Mucosa of rectum (tissue), 2 donors: ENCODE data around the gene NPW.

ENCODE experiments used
- H3K27ac ChIP-seq, 2 donors: one replicate each; pipeline ENCODE4 v1.7.0; 2013; ENCODE audit warnings: inconsistent platforms in 2 of 2, low read depth in 2 of 2, low read length in 2 of 2
- H3K27me3 ChIP-seq, 2 donors: one replicate each; pipeline ENCODE4 v1.7.0; 2013; ENCODE audit warnings: low read length in 2 of 2; ENCODE audit not compliant: control insufficient read depth in 2 of 2, insufficient read depth in 2 of 2
- H3K36me3 ChIP-seq, 2 donors: one replicate each; pipeline ENCODE4 v1.7.0; 2013; ENCODE audit warnings: low read length in 2 of 2; ENCODE audit not compliant: control insufficient read depth in 2 of 2, insufficient read depth in 2 of 2
- H3K4me1 ChIP-seq, 2 donors: one replicate each; pipeline ENCODE4 v1.7.0; 2013; ENCODE audit warnings: low read length in 2 of 2, mild to moderate bottlenecking in 1 of 2; ENCODE audit not compliant: control insufficient read depth in 2 of 2, insufficient read depth in 2 of 2
- H3K4me3 ChIP-seq, 2 donors: one replicate each; pipeline ENCODE4 v1.7.0; 2013; ENCODE audit warnings: low read length in 2 of 2
- H3K9ac ChIP-seq, 2 donors: one replicate each; pipeline ENCODE4 v1.7.0; 2013; ENCODE audit warnings: low read length in 2 of 2, low read depth in 1 of 2, mild to moderate bottlenecking in 1 of 2
- H3K9me3 ChIP-seq, 2 donors: one replicate each; pipeline ENCODE4 v1.7.0; 2013; ENCODE audit warnings: low read length in 2 of 2; ENCODE audit not compliant: control insufficient read depth in 2 of 2
- donor health status: healthy.
- donor health status: Normal muscosa, but diverticular disease.

The NPW gene

GRCh38 chr16:1984347-1985225 is 35.0 kb upstream of the NPW start:
- peaks cover 56 to 69% of the 10 kb centered on the region in 2 donors for H3K4me1 ChIP-seq

GRCh38 chr16:1985466-1986150 is 34.0 kb upstream of the NPW start:
- Histone ChIP-seq H3K36me3 (peaks cover 14 to 16% of the 10 kb centered on the region in 2 donors), H3K4me3 (peak overlapping the region; percentile 68 to 76), H3K4me1 (peaks cover 53 to 62% of the 10 kb centered on the region in 2 donors), H3K9ac (peak overlapping the region; percentile 79 to 86), H3K9me3 (no peaks in the 10 kb centered on the region), H3K27ac (peak overlapping the region; percentile 96 to 98), H3K27me3 (peaks cover 14 to 27% of the 10 kb centered on the region in 2 donors)

More at GRCh38 chr16:1984347-1985225, 35.0 kb upstream of the NPW start:
- Histone ChIP-seq H3K36me3 (peaks cover 14 to 16% of the 10 kb centered on the region in 2 donors), H3K27ac (peak overlapping the region; percentile 96 to 98), H3K4me3 (peak overlapping the region; percentile 68 to 76), H3K9ac (peak overlapping the region; percentile 79 to 86), H3K27me3 (peaks cover 10 to 26% of the 10 kb centered on the region in 2 donors), H3K9me3 (no peaks in the 10 kb centered on the region)

- H3K27ac ChIP-seq: no peak overlapping the region
- peaks cover 14 to 16% of the 10 kb centered on the region in 2 donors for H3K36me3 ChIP-seq
- H3K27me3 ChIP-seq: peaks cover 20% of the 10 kb centered on the region in 2 donors
- H3K9ac ChIP-seq: no peak overlapping the region
- H3K9me3 ChIP-seq: no peaks in the 10 kb centered on the region
- no peak overlapping the region for H3K4me3 ChIP-seq
- peaks cover 52 to 59% of the 10 kb centered on the region in 2 donors for H3K4me1 ChIP-seq
Observed at GRCh38 chr16:1987198-1987597, 32.4 kb upstream of the NPW start.

GRCh38 chr16:1989209-1990100 is 30.1 kb upstream of the NPW start, which contains the start of gene SYNGR3:
SYNGR3 (plus strand) TSS chr16:1989970; CDS start chr16:1990103, 133 bp downstream.
- H3K9me3 ChIP-seq: no peaks in the 10 kb centered on the region
- H3K27ac ChIP-seq: peak within 1 kb of the TSS; percentile 4 to 32
- H3K4me3 ChIP-seq: peak within 1 kb of the TSS; percentile 45 to 61
- H3K9ac ChIP-seq: peak within 1 kb of the TSS; percentile 47 to 75
- peaks cover 37 to 45% of the 10 kb centered on the region in 2 donors for H3K4me1 ChIP-seq
- H3K36me3 ChIP-seq: peaks cover 14 to 16% of the 10 kb centered on the region in 2 donors
- H3K27me3 ChIP-seq: peaks cover 20% of the 10 kb centered on the region in 2 donors

GRCh38 chr16:1990101-1990350 is 29.6 kb upstream of the NPW start:
- no peaks in the 10 kb centered on the region for H3K9me3 ChIP-seq
- no peak overlapping the region for H3K4me3 ChIP-seq
- H3K9ac ChIP-seq: peak overlapping the region in 1 of 2 donors; percentile 75
- H3K36me3 ChIP-seq: peaks cover 14 to 16% of the 10 kb centered on the region in 2 donors
- no peak overlapping the region for H3K27ac ChIP-seq
- H3K4me1 ChIP-seq: peaks cover 33 to 40% of the 10 kb centered on the region in 2 donors
- H3K27me3 ChIP-seq: peaks cover 20% of the 10 kb centered on the region in 2 donors

- peaks cover 20% of the 10 kb centered on the region in 2 donors for H3K27me3 ChIP-seq
- peak overlapping the region; percentile 47 to 75 for H3K9ac ChIP-seq
- H3K27ac ChIP-seq: peak overlapping the region; percentile 4 to 32
- peaks cover 27 to 35% of the 10 kb centered on the region in 2 donors for H3K4me1 ChIP-seq
- peaks cover 14 to 16% of the 10 kb centered on the region in 2 donors for H3K36me3 ChIP-seq
- peak overlapping the region; percentile 45 to 61 for H3K4me3 ChIP-seq
- no peaks in the 10 kb centered on the region for H3K9me3 ChIP-seq
Observed at GRCh38 chr16:1990351-1991134, 29.0 kb upstream of the NPW start.

- Histone ChIP-seq H3K9ac (peak overlapping the region; percentile 47 to 75), H3K4me1 (peaks cover 21 to 29% of the 10 kb centered on the region in 2 donors), H3K4me3 (peak overlapping the region; percentile 59 to 61), H3K36me3 (peaks cover 10 to 12% of the 10 kb centered on the region in 2 donors), H3K27ac (peak overlapping the region; percentile 66 to 80), H3K9me3 (no peaks in the 10 kb centered on the region), H3K27me3 (peaks cover 20% of the 10 kb centered on the region in 2 donors)
Observed at GRCh38 chr16:1991135-1991551, 28.4 kb upstream of the NPW start.

GRCh38 chr16:1991588-1991947 is 28.0 kb upstream of the NPW start:
- Histone ChIP-seq H3K9ac (peak overlapping the region; percentile 47 to 71), H3K9me3 (no peaks in the 10 kb centered on the region), H3K4me3 (peak overlapping the region; percentile 56 to 59), H3K27me3 (peaks cover 20% of the 10 kb centered on the region in 2 donors), H3K4me1 (peaks cover 19 to 25% of the 10 kb centered on the region in 2 donors), H3K36me3 (peaks cover 6 to 8% of the 10 kb centered on the region in 2 donors), H3K27ac (peak overlapping the region; percentile 66 to 80)
